Stimulated activated naive CD8-positive, alpha-beta T cell treated with anti-CD3 and anti-CD28 coated beads, Interleukin-15, Interleukin-2, amounts not matched to agents 100 U/mL and 50 U/mL, for 24 hours (primary cell): ENCODE data around the gene MYO5B.
"Not testable (repeated sequence)": the region's sequence is repeated elsewhere in the genome, so short reads cannot be mapped to it uniquely, and the experiment has no call there.

Experiments
- ATAC-seq: fragments of 150-1000 bp; cut with Tn5 transposase; one replicate; pipeline ENCODE4 v1.10.0; 2021
- DNase-seq: peaks from one replicate; pipeline ENCODE4 v3.0.0; 2021

Gene MYO5B

GRCh38 chr18:49853011-49853410 is 341.9 kb downstream of the MYO5B start:
- no peak for ATAC-seq
- no peak for DNase-seq

GRCh38 chr18:49851624-49852023 is 343.3 kb downstream of the MYO5B start:
- no peak for ATAC-seq
- no peak for DNase-seq

GRCh38 chr18:49850636-49851035 is 344.3 kb downstream of the MYO5B start:
- ATAC-seq: no peak
- no peak for DNase-seq

- no peak for DNase-seq
- ATAC-seq: no peak
Measured at GRCh38 chr18:49849331-49850217, 345.4 kb downstream of the MYO5B start.

- ATAC-seq: no peak
- no peak for DNase-seq
Measured at GRCh38 chr18:49848115-49848514, 346.8 kb downstream of the MYO5B start.

- DNase-seq: no peak
- ATAC-seq: no peak
Measured at GRCh38 chr18:49847524-49847923, 347.4 kb downstream of the MYO5B start.

GRCh38 chr18:49846718-49847470 is 348.1 kb downstream of the MYO5B start:
- ATAC-seq (no peak), DNase-seq (no peak)

- ATAC-seq: no peak
- no peak for DNase-seq
Measured at GRCh38 chr18:49846361-49846662, 348.6 kb downstream of the MYO5B start.

- DNase-seq (no peak), ATAC-seq (no peak)
Measured at GRCh38 chr18:49845629-49846360, 349.2 kb downstream of the MYO5B start.

- ATAC-seq: no peak
- DNase-seq: no peak
Measured at GRCh38 chr18:49844903-49845302, 350.0 kb downstream of the MYO5B start.

GRCh38 chr18:49843778-49844625 is 350.9 kb downstream of the MYO5B start:
- DNase-seq (no peak), ATAC-seq (no peak)

- ATAC-seq: no peak
- no peak for DNase-seq
Measured at GRCh38 chr18:49843131-49843530, 351.8 kb downstream of the MYO5B start.

- DNase-seq (no peak), ATAC-seq (no peak)
Measured at GRCh38 chr18:49842656-49843055, 352.3 kb downstream of the MYO5B start.

- ATAC-seq (no peak), DNase-seq (no peak)
Measured at GRCh38 chr18:49841236-49842217, 353.4 kb downstream of the MYO5B start.

- DNase-seq (no peak), ATAC-seq (no peak)
Measured at GRCh38 chr18:49839012-49839411, 355.9 kb downstream of the MYO5B start.

GRCh38 chr18:49838381-49838780 is 356.6 kb downstream of the MYO5B start:
- ATAC-seq (no peak), DNase-seq (no peak)

GRCh38 chr18:49837889-49838288 is 357.1 kb downstream of the MYO5B start:
- DNase-seq: no peak

GRCh38 chr18:49837316-49837835 is 357.6 kb downstream of the MYO5B start:
- not testable (repeated sequence) for ATAC-seq

More at GRCh38 chr18:49837889-49838288, 357.1 kb downstream of the MYO5B start:
- ATAC-seq: no peak

GRCh38 chr18:49835405-49835804 is 359.5 kb downstream of the MYO5B start:
- DNase-seq (no peak), ATAC-seq (no peak)

More at GRCh38 chr18:49837316-49837835, 357.6 kb downstream of the MYO5B start:
- not testable (repeated sequence) for DNase-seq

GRCh38 chr18:49834258-49834657 is 360.7 kb downstream of the MYO5B start:
- ATAC-seq (no peak), DNase-seq (no peak)
